Activated CD4-positive, alpha-beta T cell treated with anti-CD3 and anti-CD28 coated beads, Interleukin-10, Interleukin-2, amounts not matched to agents 100 ng/mL and 50 ng/mL, durations not matched to agents 16 hours and 8 hours (primary cell): ENCODE measurements around the gene TSPAN7.

Source experiments
- DNase-seq: peaks from one replicate; pipeline ENCODE4 v3.0.0-alpha.2; 2020

Gene TSPAN7

GRCh38 chrX:38595801-38596200, 34.5 kb downstream of the TSPAN7 start:
- no peak for DNase-seq

GRCh38 chrX:38596939-38597338, 35.6 kb downstream of the TSPAN7 start:
- no peak for DNase-seq

GRCh38 chrX:38599796-38600755, 38.7 kb downstream of the TSPAN7 start:
- DNase-seq = no peak

GRCh38 chrX:38601866-38602265, 40.5 kb downstream of the TSPAN7 start:
- no peak for DNase-seq

GRCh38 chrX:38606821-38607220, 45.5 kb downstream of the TSPAN7 start:
- no peak for DNase-seq

GRCh38 chrX:38607976-38608375, 46.6 kb downstream of the TSPAN7 start:
- no peak for DNase-seq

- DNase-seq = no peak
These were observed 49.5 kb downstream of the TSPAN7 start for GRCh38 chrX:38610849-38611248.

GRCh38 chrX:38612281-38612680, 50.9 kb downstream of the TSPAN7 start:
- DNase-seq = no peak

- no peak for DNase-seq
These were observed 53.1 kb downstream of the TSPAN7 start for GRCh38 chrX:38614485-38614884.

- no peak for DNase-seq
These were observed 55.6 kb downstream of the TSPAN7 start for GRCh38 chrX:38616904-38617303.

- DNase-seq = no peak
These were observed 56.8 kb downstream of the TSPAN7 start for GRCh38 chrX:38618180-38618579.

GRCh38 chrX:38620623-38621022, 59.3 kb downstream of the TSPAN7 start:
- DNase-seq = no peak

GRCh38 chrX:38626296-38626695, 65.0 kb downstream of the TSPAN7 start:
- no peak for DNase-seq

- DNase-seq = peak; percentile 60
These were observed 66.3 kb downstream of the TSPAN7 start for GRCh38 chrX:38627683-38628082.

GRCh38 chrX:38628587-38628986, 67.2 kb downstream of the TSPAN7 start:
- DNase-seq = no peak

GRCh38 chrX:38632516-38632915, 71.2 kb downstream of the TSPAN7 start:
- no peak for DNase-seq

- DNase-seq = no peak
These were observed 73.3 kb downstream of the TSPAN7 start for GRCh38 chrX:38634665-38635064.

GRCh38 chrX:38636949-38637819, 75.8 kb downstream of the TSPAN7 start:
- DNase-seq = no peak

GRCh38 chrX:38638952-38639529, 77.7 kb downstream of the TSPAN7 start:
- DNase-seq = no peak

- no peak for DNase-seq
These were observed 78.4 kb downstream of the TSPAN7 start for GRCh38 chrX:38639730-38640129.

GRCh38 chrX:38641197-38641596, 79.9 kb downstream of the TSPAN7 start:
- no peak for DNase-seq

- DNase-seq = no peak
These were observed 82.6 kb downstream of the TSPAN7 start for GRCh38 chrX:38643903-38644302.

- DNase-seq = no peak
These were observed 84.8 kb downstream of the TSPAN7 start for GRCh38 chrX:38646129-38646528.
